Mesodermal cell (in vitro differentiated cells): Measurements from ENCODE around the gene FBL.
A peak's percentile ranks its signal among the peaks of the same experiment; 100 is the strongest.

Source experiments
- H3K27ac ChIP-seq: 2 replicates; pipeline ENCODE4 v1.7.0; 2013; ENCODE audit warnings: mild to moderate bottlenecking, low read depth, low read length, moderate library complexity; ENCODE audit not compliant: severe bottlenecking
- H3K36me3 ChIP-seq: 2 replicates; pipeline ENCODE4 v1.7.1; 2013; ENCODE audit warnings: mild to moderate bottlenecking, low read length, moderate library complexity; ENCODE audit not compliant: control insufficient read depth, insufficient read depth
- H3K4me1 ChIP-seq: one replicate; pipeline ENCODE4 v1.7.1; 2013; ENCODE audit warnings: mild to moderate bottlenecking, low read length; ENCODE audit not compliant: insufficient read depth, control insufficient read depth, poor library complexity, severe bottlenecking
- H3K4me3 ChIP-seq: 2 replicates; pipeline ENCODE4 v1.7.0; 2013; ENCODE audit warnings: low read length, control low read depth, mild to moderate bottlenecking; ENCODE audit not compliant: insufficient read depth, poor library complexity, severe bottlenecking; ENCODE audit errors: extremely low read depth
- H3K9me3 ChIP-seq: 2 replicates; pipeline ENCODE4 v1.7.1; 2013; ENCODE audit warnings: mild to moderate bottlenecking, low read length, moderate library complexity; ENCODE audit not compliant: control insufficient read depth
- WGBS, 2 experiments: methylation state at CpG; one replicate each; pipeline ENCODE4 v1.1.5; 2013; ENCODE audit warnings: missing lambda C conversion rate in 2 of 2; ENCODE audit not compliant: insufficient coverage in 2 of 2; 5-methylcytosine and 5-hydroxymethylcytosine counted together

FBL gene

DNA sequence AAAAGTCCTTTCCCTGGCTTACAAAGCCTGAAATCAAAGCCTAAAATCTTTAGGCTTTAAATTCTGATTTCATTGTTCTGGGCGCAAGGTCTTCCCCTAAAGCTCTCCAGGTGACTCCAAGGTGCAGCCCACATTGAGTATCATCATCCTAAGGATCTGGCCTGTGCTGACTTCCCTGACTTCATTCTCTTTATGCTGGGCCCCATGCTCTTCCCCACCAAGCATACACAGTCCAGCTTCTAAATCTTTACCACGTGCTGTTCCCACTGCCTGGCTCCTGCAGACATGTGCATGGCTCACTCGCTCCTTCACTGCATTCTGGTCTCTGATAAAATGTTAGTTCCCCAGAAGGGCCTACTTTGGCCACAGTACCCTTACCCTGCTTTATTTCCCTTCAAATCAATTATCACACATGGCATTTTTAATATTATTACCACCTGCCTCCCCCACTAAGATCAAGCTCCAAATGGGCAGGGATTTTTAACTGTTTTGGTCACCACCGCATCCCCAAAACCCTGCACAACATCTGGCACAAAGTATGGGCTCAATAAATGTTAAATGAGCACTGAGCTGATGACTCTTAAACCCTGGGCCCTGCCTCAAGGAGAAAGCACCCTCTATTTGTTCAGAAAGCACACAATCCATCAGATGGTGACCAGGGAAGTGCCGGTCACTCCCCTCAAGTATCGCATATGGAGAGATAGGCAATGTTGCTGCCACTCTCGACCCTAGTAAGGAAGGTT, 3.3 kb downstream of the FBL start:
- Histone ChIP-seq H3K4me3 (no peak overlapping the region), H3K27ac (no peak overlapping the region), H3K36me3 (peaks cover 38% of the 10 kb centered on the region), H3K9me3 (no peaks in the 10 kb centered on the region), H3K4me1 (peaks cover 30% of the 10 kb centered on the region)
- WGBS, 2 experiments = 89 to 95% methylated on average over 5 to 6 of the region's 7 CpGs

DNA sequence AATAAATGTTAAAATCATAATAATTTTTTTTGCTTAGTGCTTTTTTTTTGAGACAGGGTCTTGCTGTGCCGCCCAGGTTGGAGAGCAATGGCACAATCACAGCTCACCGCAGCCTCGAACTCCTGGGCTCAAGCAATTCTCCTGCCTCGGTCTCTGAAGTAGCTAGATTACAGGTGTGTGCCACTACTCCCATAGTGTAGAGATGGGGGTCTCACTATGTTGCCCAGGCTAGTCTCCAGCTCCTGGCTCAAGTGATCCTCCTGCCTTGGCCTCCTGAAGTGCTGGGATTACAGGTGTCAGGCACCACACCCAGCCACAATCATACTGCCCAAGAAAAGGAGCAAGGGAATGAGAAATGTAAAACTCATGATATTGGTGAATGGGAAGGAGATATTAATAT, 5.1 kb downstream of the FBL start:
- no peaks in the 10 kb centered on the region for H3K9me3 ChIP-seq
- no peak overlapping the region for H3K27ac ChIP-seq
- H3K4me1 ChIP-seq = peaks cover 25% of the 10 kb centered on the region
- 82 to 89% methylated on average over 3 to 4 of the region's 4 CpGs for WGBS, 2 experiments
- no peak overlapping the region for H3K4me3 ChIP-seq
- H3K36me3 ChIP-seq = peaks cover 56% of the 10 kb centered on the region

DNA sequence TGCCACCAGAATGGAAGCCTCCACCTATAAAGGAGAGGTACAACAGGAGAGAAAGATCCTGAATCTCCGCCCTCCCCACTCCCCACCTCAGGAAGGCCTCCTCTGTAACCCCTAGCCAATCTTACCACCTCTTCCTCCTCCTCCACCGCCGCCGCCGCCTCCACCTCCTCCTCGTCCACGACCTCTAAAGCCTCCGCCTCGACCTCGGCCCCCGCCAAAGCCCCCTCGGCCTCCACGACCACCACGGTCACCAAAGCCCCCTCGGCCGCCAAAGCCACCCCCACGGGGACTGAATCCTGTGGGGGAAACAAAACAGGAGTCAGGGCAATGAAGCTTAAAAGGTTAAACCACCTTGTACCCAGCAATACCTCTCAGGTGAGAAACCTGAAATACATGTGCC, 5.7 kb downstream of the FBL start:
- Histone ChIP-seq H3K27ac (no peak overlapping the region), H3K4me3 (no peak overlapping the region), H3K4me1 (peaks cover 25% of the 10 kb centered on the region), H3K36me3 (peaks cover 62% of the 10 kb centered on the region), H3K9me3 (no peaks in the 10 kb centered on the region)
- WGBS, 2 experiments = 96 to 100% methylated on average over 4 to 15 of the region's 17 CpGs

DNA sequence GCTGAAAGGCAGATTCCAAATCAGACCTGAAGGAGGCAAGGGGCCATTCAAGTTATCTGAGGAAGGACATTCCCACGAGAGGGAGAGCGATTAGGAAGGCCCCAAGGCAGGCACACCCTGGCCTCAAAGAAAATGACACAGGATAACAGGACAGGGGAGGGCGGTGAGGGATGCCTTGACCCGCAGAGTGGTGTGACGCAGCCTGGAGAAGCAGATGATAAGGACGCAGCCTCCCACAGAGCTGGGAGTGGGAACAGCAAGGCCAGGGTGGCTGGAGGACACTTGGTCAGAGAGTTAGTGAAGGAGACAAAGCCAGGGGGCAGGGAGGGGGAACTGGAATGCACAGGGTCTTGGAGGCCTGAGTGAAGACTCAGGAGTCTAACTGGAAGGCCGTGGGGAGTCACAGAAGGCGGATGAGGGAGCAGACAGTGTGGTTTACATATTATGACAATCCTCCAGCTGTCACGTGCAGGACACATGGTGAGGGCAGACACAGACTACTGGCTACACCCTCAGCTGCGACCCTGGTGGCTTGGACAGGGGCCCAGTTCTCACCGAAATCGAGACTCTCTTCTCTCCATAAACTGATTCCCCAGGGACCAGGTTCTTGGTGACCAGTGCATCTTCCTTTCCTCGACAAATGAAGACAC, 6.4 kb downstream of the FBL start:
- 93 to 99% methylated on average over 12 of the region's 13 CpGs for WGBS, 2 experiments
- Histone ChIP-seq H3K9me3 (no peaks in the 10 kb centered on the region), H3K36me3 (peaks cover 67% of the 10 kb centered on the region), H3K4me1 (peaks cover 20% of the 10 kb centered on the region), H3K27ac (no peak overlapping the region), H3K4me3 (no peak overlapping the region)

DNA sequence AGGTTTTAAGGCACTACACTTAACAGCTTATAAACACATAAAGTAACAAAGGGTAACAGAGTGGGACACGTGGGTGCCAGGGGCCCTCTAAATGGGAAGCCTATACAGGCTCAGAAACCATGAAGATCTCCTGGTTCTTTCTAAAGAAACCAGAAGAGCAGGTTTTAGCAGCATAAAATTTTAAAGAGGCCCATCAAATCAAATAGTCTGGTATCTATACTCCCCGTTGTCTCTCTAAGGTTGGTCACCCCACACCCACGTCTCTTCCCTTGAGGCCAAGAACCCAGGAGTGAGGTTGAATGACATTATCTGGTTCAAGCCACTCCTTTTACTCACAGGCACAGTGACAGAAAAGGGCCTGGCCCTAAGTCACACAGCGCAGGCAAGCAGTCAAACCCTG, 7.6 kb downstream of the FBL start:
- Histone ChIP-seq H3K36me3 (peaks cover 74% of the 10 kb centered on the region), H3K4me1 (peaks cover 16% of the 10 kb centered on the region), H3K4me3 (no peak overlapping the region), H3K27ac (no peak overlapping the region), H3K9me3 (no peaks in the 10 kb centered on the region)
- 93 to 100% methylated on average over 2 to 4 of the region's 4 CpGs for WGBS, 2 experiments

DNA sequence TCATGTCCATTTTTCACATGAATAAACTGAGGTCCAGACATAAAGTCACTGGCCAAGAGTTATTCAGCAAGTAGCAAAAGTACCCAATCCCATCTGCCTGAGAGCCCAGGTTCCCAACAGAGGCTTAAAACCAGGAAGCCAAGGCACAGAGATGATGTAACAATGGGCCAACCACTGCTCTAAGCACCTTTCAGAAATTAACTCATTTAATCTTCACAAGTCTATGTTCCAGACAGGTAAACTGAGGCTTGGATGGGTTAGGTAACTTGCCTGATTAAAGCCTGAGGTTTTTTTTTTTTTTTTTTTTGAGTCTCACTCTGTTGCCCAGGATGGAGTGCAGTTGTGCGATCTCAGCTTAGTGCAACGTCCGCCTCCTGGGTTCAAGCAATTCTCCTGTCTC, 8.2 kb downstream of the FBL start:
- H3K4me3 ChIP-seq = no peak overlapping the region
- no peaks in the 10 kb centered on the region for H3K9me3 ChIP-seq
- peaks cover 74% of the 10 kb centered on the region for H3K36me3 ChIP-seq
- H3K27ac ChIP-seq = no peak overlapping the region
- peaks cover 12% of the 10 kb centered on the region for H3K4me1 ChIP-seq
- WGBS, 2 experiments = 100% methylated on average over 2 to 3 of the region's 3 CpGs

DNA sequence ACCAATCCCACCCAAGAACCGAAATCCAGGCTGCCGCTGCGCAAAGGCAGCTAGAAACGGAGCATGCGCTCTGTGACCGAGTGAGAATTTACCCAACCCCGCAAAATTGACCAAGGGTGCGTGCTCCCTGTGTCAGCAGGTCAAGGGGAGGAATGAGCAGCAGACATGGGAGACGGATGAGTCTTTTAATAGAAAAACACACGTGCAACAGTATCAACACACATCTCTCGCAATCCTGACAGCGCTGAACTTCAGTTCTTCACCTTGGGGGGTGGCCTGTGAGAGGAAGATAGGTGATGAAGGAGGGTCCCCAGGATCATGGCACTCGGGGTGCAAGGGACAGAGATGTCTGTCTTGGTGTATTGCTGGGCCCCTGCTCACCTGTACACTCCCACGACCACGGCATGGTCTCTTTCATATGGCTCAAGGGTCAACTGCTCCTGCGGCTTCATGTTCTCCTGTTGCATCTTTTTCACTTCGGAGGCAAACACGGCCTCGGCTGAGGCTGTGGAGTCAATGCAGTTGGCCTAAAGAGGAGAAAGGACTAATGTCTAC, 11.8 kb downstream of the FBL start:
- WGBS, 2 experiments = 54 to 71% methylated on average over 10 to 17 of the region's 19 CpGs
- peak overlapping the region; percentile 100 for H3K27ac ChIP-seq
- H3K4me1 ChIP-seq = peaks cover 8% of the 10 kb centered on the region
- peaks cover 79% of the 10 kb centered on the region for H3K36me3 ChIP-seq
- H3K4me3 ChIP-seq = peak overlapping the region; percentile 82
- H3K9me3 ChIP-seq = no peaks in the 10 kb centered on the region

DNA sequence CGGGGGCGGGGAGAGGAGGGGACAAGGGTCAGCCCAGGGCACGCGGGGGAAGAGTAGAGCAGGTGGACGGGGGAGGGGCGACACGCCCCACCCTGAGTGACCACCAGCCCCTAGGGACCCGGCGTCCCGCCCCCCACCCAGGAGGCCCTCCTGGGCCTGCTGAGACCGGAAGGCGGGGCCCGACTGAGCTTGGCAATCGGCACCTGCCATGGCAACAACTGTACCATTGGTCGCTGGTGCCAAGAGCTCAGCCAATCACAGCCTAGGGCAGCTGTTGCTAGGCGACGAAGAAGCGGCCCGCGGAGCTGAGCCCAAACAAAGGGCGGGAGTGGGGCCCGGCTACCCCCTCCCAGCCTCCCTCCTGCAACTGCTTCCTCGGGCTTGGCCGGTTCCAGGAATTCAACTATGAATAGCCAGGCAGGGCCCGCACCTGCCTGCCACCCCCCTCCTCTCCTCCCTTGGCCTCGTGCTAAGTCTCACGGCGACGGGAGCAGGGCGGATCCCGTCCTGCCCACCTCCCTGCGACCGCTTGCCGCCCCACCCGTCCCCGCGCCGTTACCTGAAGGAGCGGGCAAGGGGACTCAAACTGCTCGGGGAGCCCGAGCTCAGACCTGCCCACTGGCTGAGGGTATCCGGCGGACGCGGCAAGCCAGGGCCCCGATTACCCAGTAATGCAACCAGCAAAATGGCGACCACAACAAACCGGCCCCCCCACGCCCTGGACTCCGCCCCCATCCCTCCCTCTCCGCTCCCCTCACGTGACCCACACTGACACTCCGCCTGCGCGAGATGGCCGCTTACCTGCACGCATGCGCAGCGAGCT, 12.5 kb downstream of the FBL start, which contains the start of gene DYRK1B:
Gene DYRK1B (minus strand): TSS at position 699 of the 823 bp plus-strand sequence. CDS start 2,295 bp downstream, outside the sequence.
- peak within 1 kb of the TSS; percentile 82 for H3K4me3 ChIP-seq
- H3K36me3 ChIP-seq = peaks cover 79% of the 10 kb centered on the region
- H3K27ac ChIP-seq = peak within 1 kb of the TSS; percentile 100
- WGBS, 2 experiments = 0% methylated on average over 40 to 42 of the region's 59 CpGs
- peaks cover 8% of the 10 kb centered on the region for H3K4me1 ChIP-seq
- H3K9me3 ChIP-seq = no peaks in the 10 kb centered on the region

DNA sequence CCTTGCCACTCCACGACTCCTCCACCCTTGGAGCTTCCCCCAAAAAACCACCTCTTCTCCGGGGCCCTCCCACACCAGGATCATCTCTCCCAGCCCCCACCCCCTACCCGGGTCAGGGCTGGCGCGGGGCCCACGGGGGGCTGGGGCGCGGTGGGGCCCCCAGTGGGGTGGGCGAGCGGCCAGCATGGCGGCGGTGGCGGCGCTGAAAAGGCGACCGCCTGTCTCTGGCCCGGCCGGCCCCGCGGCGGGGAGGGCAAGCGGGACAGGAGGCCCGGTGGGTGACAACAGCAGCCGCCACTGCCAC, 13.1 kb downstream of the FBL start:
- H3K27ac ChIP-seq = peak overlapping the region; percentile 100
- H3K9me3 ChIP-seq = no peaks in the 10 kb centered on the region
- whole genome bisulfite sequencing, 2 experiments = 6 to 12% methylated on average over 11 to 12 of the region's 24 CpGs
- peak overlapping the region; percentile 82 for H3K4me3 ChIP-seq
- peaks cover 8% of the 10 kb centered on the region for H3K4me1 ChIP-seq
- peaks cover 79% of the 10 kb centered on the region for H3K36me3 ChIP-seq

DNA sequence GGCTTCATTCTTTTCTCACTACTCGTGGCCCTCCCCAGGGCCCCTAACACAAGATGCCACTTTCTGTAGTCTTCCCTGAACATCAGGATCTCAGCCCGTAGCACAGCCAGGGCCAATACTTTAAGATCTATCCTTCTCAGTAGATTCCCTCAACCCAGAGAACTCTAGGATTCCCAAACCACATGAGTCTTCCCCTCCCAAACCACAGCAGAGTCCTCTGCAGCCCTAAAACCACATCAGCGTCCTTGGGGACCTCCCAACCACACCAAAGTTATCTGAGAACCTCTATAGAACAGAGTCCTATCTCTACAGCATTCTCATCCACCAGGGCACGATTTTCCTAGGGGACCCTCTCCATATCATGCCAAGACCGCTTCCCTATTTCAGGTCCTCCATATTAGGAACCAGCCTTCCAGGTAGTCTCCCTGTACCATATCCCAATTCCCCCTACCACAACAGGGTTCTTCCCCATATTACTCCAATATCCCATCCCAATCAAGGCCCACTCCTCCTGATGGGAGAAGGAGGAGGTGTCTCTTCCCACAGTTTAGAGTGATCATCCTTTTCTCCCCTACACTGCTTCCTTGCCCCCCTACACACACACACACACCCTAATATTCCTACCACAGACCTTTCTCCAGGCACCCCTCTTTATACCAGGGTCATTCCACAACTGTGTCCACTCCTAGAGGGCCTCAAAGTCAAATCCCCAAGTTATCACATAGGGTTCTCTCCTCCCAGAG, 13.7 kb downstream of the FBL start:
- peaks cover 8% of the 10 kb centered on the region for H3K4me1 ChIP-seq
- H3K4me3 ChIP-seq = peak overlapping the region; percentile 82
- WGBS, 2 experiments = 89 to 96% methylated on average over 3 to 5 of the region's 5 CpGs
- H3K36me3 ChIP-seq = peaks cover 79% of the 10 kb centered on the region
- H3K27ac ChIP-seq = no peak overlapping the region
- H3K9me3 ChIP-seq = no peaks in the 10 kb centered on the region
